Progenitor cell of endocrine pancreas (in vitro differentiated cells): ENCODE results near the gene THAP2. TPM values are rescaled to one million over a fixed set of nuclear protein-coding genes. Genes with fewer than 3 reads are reported as not detected.
"Not testable (repeated sequence)": the region's sequence is repeated elsewhere in the genome, so short reads cannot be mapped to it uniquely, and the experiment has no call there.

Source experiments
- DNase-seq: peaks from one replicate; pipeline ENCODE4 v3.0.0; 2021; ENCODE audit warnings: low spot score; ENCODE audit not compliant: unreplicated experiment
- H3K27ac Mint-ChIP-seq: 2 replicates; pipeline ENCODE4 v1.8.0; 2021; ENCODE audit warnings: mild to moderate bottlenecking, moderate library complexity, mixed read lengths
- H3K27me3 Mint-ChIP-seq: 2 replicates; pipeline ENCODE4 v1.8.0; 2021; ENCODE audit warnings: mixed read lengths
- H3K36me3 Mint-ChIP-seq: 2 replicates; pipeline ENCODE4 v1.8.0; 2022; ENCODE audit warnings: mixed read lengths; ENCODE audit not compliant: insufficient read depth
- H3K4me1 Mint-ChIP-seq: 2 replicates; pipeline ENCODE4 v1.8.0; 2021; ENCODE audit warnings: low read depth, mixed read lengths
- H3K4me3 Mint-ChIP-seq: 2 replicates; pipeline ENCODE4 v1.8.0; 2021; ENCODE audit warnings: low read depth, mild to moderate bottlenecking, moderate library complexity, mixed read lengths
- H3K9me3 Mint-ChIP-seq: 2 replicates; pipeline ENCODE4 v1.8.0; 2021; ENCODE audit warnings: low read depth, mixed read lengths
- CTCF ChIP-seq: fragments of 200-600 bp; sonication (generic); IDR thresholded peaks from one replicate; pipeline ENCODE4 v1.5.0; 2021; ENCODE audit warnings: antibody characterized with exemption, mild to moderate bottlenecking; ENCODE audit not compliant: unreplicated experiment
- total RNA-seq: library from RNA; stranded (reverse); gene quantifications from 2 replicates; pipeline ENCODE4 v1.2.1, GENCODE V29; 2021

The THAP2 gene
- total RNA-seq, 1 donor from 2014 or later: 8.9 TPM

GRCh38 chr12:71695782-71696181, 31.7 kb downstream of the THAP2 start:
- no peak for TF ChIP-seq CTCF
- Mint-ChIP-seq H3K9me3 (no peaks in the 10 kb centered on the region), H3K36me3 (peaks cover 10% of the 10 kb centered on the region), H3K4me1 (no peaks in the 10 kb centered on the region), H3K27ac (no peak overlapping the region), H3K4me3 (no peak overlapping the region), H3K27me3 (no peaks in the 10 kb centered on the region)
- DNase-seq: no peak

GRCh38 chr12:71702181-71702580, 38.1 kb downstream of the THAP2 start:
- not testable (repeated sequence) for DNase-seq, H3K27me3 Mint-ChIP-seq, H3K4me1 Mint-ChIP-seq, H3K27ac Mint-ChIP-seq, H3K4me3 Mint-ChIP-seq, H3K9me3 Mint-ChIP-seq
- H3K36me3 Mint-ChIP-seq: peaks cover 14% of the 10 kb centered on the region

GRCh38 chr12:71702590-71702989, 38.5 kb downstream of the THAP2 start:
- Mint-ChIP-seq H3K4me3 (no peak overlapping the region), H3K27me3 (no peaks in the 10 kb centered on the region), H3K27ac (no peak overlapping the region), H3K36me3 (peaks cover 14% of the 10 kb centered on the region), H3K4me1 (no peaks in the 10 kb centered on the region), H3K9me3 (no peaks in the 10 kb centered on the region)
- DNase-seq: no peak
- no peak for TF ChIP-seq CTCF

GRCh38 chr12:71703206-71703605, 39.1 kb downstream of the THAP2 start:
- H3K36me3 Mint-ChIP-seq: peaks cover 12% of the 10 kb centered on the region
- H3K4me1 Mint-ChIP-seq: no peaks in the 10 kb centered on the region
- H3K27ac Mint-ChIP-seq: no peak overlapping the region
- H3K9me3 Mint-ChIP-seq: no peaks in the 10 kb centered on the region
- no peaks in the 10 kb centered on the region for H3K27me3 Mint-ChIP-seq
- no peak for DNase-seq
- no peak for TF ChIP-seq CTCF
- H3K4me3 Mint-ChIP-seq: no peak overlapping the region

GRCh38 chr12:71704920-71705319, 40.8 kb downstream of the THAP2 start:
- Mint-ChIP-seq H3K4me3 (no peak overlapping the region), H3K27ac (no peak overlapping the region)

More at GRCh38 chr12:71704920-71705319, 40.8 kb downstream of the THAP2 start:
- peaks cover 9% of the 10 kb centered on the region for H3K36me3 Mint-ChIP-seq
- H3K27me3 Mint-ChIP-seq: no peaks in the 10 kb centered on the region
- H3K9me3 Mint-ChIP-seq: no peaks in the 10 kb centered on the region
- no peak for TF ChIP-seq CTCF
- H3K4me1 Mint-ChIP-seq: no peaks in the 10 kb centered on the region
- no peak for DNase-seq
